IPS DF 19.7 (cell line): ENCODE results near the gene GTF2I.
"Not testable (repeated sequence)": the region's sequence is repeated elsewhere in the genome, so short reads cannot be mapped to it uniquely, and the experiment has no call there.

ENCODE experiments used
- DNase-seq: peaks from one replicate; pipeline ENCODE4 v3.0.0-alpha.2; 2013; ENCODE audit warnings: low read depth, low spot score

GTF2I gene

DNA sequence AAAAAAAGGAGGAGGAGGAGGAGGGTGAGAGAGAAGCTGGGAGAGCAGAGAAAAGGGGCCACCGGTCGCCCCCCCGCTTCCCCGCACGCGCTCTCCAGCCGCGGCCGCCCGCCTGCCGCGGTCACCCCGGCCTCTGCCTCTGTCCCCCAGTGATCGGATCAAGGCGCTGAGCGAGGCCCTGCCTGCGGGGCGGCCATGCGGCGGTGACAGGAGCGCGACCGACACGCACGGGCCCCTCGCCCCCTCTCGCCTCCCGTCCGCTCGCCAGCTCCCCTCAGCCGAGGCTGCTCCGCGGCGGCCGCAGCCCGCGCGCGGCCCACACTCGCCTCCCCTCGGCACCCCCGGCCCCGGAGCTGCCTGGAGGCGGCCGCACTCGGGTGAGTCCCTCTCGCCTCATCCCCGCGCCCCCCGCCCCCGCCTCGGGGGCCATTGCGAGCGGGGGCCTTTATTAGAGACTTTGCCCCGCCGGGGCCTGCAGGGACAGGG is at the start of gene GTF2I:
GTF2I (plus strand) TSS at position 27 of the 486 bp plus-strand sequence. CDS start 31,411 bp downstream, outside the sequence.
- DNase-seq, result no peak

DNA sequence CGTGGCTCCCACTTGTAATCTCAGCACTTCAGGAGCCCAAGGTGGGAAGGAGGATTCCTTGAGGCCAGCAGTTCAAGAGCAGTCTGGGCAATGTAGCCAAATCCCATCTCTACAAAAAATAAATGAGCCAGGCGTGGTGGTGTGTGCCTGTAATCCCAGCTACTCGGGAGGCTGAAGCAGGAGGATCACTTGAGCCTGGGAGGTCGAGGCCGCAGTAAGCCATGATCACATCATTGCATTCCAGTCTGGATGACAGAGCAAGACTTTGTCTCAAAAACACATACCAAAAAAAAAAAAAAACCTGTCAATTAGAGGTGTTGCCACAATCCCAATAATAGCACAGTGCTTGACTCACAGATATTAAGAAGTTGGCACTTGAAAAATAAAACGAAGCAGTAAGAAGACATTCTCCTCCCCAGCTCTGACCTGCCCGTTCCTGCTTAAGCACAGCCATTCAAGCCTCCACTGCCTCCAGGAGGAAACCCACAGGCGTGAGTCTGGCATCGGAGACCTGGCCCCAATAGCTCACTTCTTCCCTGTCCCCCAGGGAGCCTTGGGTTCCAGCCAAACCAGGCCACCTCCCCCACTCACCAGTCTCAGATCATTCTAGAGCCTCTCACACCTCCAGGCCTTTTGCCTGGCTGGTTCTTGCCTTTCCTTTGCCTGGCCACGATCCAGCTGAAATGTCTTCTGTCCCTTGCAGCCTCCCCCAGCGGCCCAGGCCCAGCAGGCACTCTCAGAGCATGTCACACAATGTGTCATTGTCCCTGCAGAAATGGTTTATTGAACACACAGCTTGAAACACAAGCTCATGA is 45.3 kb upstream of the GTF2I start:
- no peak for DNase-seq

GRCh38 chr7:74615933-74616780 is 41.4 kb upstream of the GTF2I start:
- DNase-seq, result no peak

DNA sequence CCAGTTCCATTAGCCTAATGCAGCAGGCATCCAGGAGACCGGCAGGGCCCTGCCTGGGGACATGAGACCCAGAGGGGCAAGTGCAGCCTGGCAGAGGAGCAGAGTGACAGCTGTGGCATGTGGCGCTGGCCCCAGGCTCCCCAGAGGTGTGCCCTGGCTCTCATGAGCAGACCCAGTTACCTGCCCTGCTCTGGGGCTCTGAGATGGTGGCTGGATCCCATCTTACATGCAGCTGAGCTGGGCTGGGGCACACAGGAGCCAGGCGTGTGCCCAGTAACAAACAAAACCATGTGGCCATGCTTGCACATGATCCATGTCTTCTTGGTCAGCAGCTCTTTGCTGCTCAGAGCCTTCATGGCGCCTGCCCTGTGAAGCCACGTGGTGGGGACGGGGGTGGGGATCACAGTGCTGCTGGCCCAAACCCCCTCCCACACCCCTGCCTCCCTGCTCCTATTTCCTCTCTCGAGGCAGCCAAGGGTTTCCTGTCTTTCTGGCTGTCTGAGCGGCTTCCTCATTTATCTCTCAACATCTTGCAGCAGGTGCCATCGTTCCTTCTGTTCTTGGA is 40.3 kb upstream of the GTF2I start:
- DNase-seq, result no peak

- no peak for DNase-seq
These were observed 38.2 kb upstream of the GTF2I start for GRCh38 chr7:74619235-74619860.

DNA sequence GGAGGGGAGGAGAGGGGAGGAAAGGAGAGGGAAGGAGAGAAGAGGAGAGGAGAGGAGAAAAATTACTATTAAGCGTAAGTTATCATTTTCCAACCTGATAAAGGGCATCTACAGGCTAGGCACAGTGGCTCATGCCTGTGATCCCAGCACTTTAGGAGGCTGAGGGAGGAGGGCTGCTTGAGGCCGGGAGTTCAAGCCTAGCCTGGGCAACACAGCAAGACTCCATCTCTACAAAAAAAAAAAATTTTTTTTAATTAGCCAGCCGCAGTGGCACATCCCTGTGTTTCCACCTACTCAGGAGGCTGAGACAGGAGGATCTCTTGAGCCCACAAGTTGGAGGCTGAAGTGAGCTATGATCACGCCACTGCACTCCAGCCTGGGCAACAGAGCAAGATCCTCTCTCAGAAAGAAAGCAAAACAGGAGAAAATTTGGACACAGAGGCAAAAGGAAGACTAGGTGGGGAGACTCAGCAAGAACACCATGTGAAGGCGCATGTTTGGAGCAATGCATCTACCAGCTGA is 35.2 kb upstream of the GTF2I start:
- no peak for DNase-seq

DNA sequence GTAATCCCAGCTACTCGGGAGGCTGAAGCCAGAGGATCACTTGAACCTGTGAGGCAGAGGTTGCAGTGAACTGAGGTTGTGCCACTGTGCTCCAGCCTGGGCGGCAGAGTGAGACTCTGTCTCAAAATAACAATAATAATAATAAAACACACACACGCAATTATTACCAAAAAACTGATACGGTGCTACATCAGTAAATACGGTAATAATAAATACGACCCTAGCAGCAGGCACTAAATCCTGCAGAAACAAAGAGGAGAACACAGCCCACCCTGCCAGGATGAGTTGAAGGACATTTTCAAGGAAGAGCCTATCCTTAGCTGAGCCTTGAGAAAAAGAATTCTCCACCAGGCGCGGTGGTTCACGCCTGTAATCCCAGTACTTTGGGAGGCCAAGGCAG is 34.4 kb upstream of the GTF2I start:
- no peak for DNase-seq

GRCh38 chr7:74625446-74625845 is 32.1 kb upstream of the GTF2I start:
- no peak for DNase-seq

- no peak for DNase-seq
These were observed 29.7 kb upstream of the GTF2I start for GRCh38 chr7:74627661-74628411.

DNA sequence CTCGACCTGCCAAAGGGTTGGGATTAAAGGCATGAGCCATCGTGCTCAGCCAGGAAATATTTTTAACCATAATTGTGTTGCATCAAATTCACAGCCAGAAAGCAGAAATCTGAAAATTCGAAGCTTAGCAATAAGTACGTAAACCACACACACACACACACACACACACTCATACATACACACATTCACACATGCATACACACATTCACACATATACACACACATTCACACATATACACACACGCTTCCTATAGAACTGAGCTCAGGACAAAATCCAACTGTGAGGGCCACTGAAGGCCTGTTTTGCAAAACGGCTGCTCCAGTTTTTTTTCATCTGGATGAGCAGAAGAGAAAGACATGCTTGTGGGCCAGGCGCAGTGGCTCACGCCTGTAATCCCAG is 25.0 kb upstream of the GTF2I start:
- DNase-seq, result no peak

GRCh38 chr7:74633451-74633921 is 24.0 kb upstream of the GTF2I start:
- no peak for DNase-seq

DNA sequence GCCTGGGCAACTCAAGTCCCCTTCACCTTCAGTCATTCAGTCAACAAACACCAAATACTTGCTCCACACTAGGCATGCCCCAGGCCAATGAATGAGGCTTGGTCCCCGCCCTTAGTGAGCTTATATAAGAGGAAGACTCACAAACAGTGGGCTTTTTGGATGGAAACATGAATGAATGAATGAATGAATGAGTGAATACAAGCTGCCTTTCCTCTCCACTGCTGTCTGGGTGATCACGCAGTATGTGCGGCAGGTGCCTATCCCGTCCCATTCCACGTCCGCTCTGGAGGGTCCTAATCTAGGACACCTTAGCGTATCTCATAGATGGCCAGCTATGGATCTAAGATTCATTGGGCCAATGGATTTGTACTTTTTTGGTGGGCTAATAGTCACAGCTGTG is 19.8 kb upstream of the GTF2I start:
- DNase-seq, result no peak

DNA sequence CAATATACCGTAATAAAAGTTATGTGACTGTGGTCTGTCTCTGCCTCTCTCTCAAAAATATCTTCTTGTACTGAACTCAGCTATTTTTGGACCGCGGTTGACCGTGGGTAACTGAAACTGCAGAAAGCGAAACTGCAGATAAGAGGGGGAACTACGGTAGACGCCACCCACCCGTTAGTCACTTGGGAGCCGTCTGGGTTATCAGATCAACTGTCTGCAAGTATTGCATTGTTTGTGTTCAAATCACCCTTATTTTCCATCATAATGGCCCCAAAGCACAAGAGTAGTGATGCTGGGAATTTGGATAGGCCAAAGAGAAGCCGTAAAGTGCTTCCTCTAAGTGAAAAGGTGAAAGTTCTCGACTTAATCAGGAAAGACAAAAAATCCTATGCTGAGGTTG is 7.5 kb upstream of the GTF2I start:
- DNase-seq, result not testable (repeated sequence)

GRCh38 chr7:74650493-74651132 is 6.9 kb upstream of the GTF2I start:
- not testable (repeated sequence) for DNase-seq

DNA sequence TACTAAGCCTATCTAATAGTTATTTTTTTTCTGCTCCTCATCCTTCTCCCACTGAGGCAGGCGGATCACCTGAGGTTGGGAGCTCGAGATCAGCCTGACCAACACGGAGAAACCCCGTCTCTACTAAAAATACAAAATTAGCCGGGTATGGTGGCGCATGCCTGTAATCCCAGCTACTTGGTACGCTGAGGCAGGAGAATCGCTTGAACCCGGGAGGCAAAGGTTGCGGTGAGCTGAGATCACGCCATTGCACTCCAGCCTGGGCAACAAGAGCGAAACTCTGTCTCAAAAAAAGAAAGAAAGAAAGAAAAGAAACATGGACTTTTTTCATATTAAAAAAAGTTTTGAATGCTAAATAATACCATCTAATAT is 6.4 kb upstream of the GTF2I start:
- not testable (repeated sequence) for DNase-seq

- DNase-seq, result no peak
These were observed 3.8 kb upstream of the GTF2I start for GRCh38 chr7:74653686-74654181.

GRCh38 chr7:74654811-74655210 is 2.7 kb upstream of the GTF2I start:
- no peak for DNase-seq

DNA sequence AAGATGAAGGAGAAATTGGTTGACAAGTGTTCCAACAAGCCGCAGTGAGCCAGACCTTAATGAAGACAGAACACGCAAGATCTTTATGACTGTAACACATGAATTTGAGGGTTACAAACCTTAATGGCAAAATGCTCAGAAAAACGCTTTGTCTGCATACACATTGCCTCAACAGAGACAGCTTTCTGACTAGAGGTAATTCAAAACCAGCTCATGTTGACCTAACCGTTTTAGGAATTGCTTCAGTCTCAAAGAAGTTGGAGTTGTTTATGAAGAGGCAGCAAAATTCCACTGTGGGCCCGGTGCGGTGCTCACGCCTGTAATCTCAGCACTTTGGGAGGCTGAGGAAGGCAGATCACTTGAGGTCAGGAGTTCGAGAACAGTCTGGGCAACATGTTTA is 2.2 kb upstream of the GTF2I start:
- DNase-seq, result no peak

- DNase-seq, result no peak
These were observed 1.6 kb upstream of the GTF2I start for GRCh38 chr7:74655768-74656440.
